H1 (cell line): Measurements from ENCODE around the gene CRTC1.

Experiments
- EZH2 ChIP-seq: fragments of 200-600 bp; sonication (generic); IDR thresholded peaks from 2 replicates; pipeline ENCODE4 v1.7.1; 2012; ENCODE audit warnings: low read depth, mild to moderate bottlenecking, moderate library complexity, low read length, inconsistent platforms; ENCODE audit not compliant: severe bottlenecking
- POLR2A ChIP-seq, 2 experiments: IDR thresholded peaks; 1 replicate in 1 of 2; 2 replicates in 1 of 2; pipeline ENCODE4 v1.6.1; 2011; ENCODE audit warnings: low read depth in 2 of 2, low read length in 2 of 2, mild to moderate bottlenecking in 2 of 2; ENCODE audit errors: control extremely low read depth in 1 of 2
- TAF1 ChIP-seq: IDR thresholded peaks from 2 replicates; pipeline ENCODE4 v1.6.1; 2011; ENCODE audit warnings: mild to moderate bottlenecking, low read depth, low read length
- TF ChIP-seq, protein P1 (sequence below), 3 experiments: IDR thresholded peaks; 1 replicate in 2 of 3; 2 replicates in 1 of 3; pipeline versions ENCODE4 v1.5.1 to v1.6.1; 2011; ENCODE audit warnings: low read length in 3 of 3, mild to moderate bottlenecking in 3 of 3, inconsistent platforms in 2 of 3, low read depth in 1 of 3, moderate library complexity in 1 of 3; ENCODE audit not compliant: insufficient read depth in 1 of 3; ENCODE audit errors: control extremely low read depth in 1 of 3

DNA sequence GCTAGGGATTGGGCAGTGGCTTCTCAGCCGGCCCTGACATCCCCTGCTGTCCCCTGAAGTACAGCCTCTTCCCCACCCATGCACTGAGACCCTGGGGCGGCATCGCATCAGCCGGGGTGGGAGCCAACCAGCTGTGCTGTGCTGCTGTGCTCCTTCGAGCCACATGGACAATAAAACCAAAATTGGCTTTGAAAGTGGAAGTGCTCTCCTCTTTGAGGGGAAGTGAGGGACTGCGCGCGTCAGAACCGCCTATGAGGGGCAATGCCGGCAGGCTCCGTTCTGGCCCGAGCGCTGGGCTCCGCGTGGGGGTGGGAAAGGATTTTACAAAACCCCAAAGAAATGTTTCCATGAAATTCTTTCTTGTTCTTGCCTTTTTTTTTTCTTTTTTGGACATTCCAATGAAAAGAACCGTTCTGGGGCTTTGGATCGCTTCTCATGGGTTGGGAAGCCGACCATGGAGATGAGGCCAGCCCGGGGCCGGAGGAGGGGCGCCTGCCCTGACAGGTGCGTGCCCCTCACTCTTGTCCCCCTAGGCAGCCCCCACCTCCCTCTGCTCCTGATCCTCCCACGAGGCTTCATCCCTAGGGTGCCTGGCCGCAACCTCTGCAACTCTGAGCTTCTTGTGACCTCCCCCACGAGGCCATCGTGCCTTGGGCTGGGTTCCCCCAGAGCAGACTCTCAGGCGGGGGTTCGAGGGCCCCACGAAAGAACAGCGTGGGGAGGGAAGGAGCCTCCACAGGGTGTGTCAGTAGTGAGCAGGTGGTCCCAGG lies 24.0 kb upstream of the CRTC1 start:
- TF ChIP-seq EZH2 (no peak), TAF1 (no peak), POLR2A (IDR thresholded peaks at IDR 0.05; ENCODE audit: control extremely low read depth in 1 of 2, low read depth in 2 of 2, low read length in 2 of 2) (no peak)
- TF ChIP-seq, protein P1, sequence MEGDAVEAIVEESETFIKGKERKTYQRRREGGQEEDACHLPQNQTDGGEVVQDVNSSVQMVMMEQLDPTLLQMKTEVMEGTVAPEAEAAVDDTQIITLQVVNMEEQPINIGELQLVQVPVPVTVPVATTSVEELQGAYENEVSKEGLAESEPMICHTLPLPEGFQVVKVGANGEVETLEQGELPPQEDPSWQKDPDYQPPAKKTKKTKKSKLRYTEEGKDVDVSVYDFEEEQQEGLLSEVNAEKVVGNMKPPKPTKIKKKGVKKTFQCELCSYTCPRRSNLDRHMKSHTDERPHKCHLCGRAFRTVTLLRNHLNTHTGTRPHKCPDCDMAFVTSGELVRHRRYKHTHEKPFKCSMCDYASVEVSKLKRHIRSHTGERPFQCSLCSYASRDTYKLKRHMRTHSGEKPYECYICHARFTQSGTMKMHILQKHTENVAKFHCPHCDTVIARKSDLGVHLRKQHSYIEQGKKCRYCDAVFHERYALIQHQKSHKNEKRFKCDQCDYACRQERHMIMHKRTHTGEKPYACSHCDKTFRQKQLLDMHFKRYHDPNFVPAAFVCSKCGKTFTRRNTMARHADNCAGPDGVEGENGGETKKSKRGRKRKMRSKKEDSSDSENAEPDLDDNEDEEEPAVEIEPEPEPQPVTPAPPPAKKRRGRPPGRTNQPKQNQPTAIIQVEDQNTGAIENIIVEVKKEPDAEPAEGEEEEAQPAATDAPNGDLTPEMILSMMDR (IDR thresholded peaks at IDR 0.05; ENCODE audit: control extremely low read depth in 1 of 3, insufficient read depth in 1 of 3, low read depth in 1 of 3, low read length in 3 of 3): no peak
